ENCODE data around the gene NFATC4. TPM values are rescaled to one million over a fixed set of nuclear protein-coding genes. Genes with fewer than 3 reads are reported as not detected.
A peak's percentile ranks its signal among the peaks of the same experiment; 100 is the strongest.

Gene NFATC4
- 33.4 and 33.6 TPM in 2 replicates for polyA plus RNA-seq (2013)

DNA sequence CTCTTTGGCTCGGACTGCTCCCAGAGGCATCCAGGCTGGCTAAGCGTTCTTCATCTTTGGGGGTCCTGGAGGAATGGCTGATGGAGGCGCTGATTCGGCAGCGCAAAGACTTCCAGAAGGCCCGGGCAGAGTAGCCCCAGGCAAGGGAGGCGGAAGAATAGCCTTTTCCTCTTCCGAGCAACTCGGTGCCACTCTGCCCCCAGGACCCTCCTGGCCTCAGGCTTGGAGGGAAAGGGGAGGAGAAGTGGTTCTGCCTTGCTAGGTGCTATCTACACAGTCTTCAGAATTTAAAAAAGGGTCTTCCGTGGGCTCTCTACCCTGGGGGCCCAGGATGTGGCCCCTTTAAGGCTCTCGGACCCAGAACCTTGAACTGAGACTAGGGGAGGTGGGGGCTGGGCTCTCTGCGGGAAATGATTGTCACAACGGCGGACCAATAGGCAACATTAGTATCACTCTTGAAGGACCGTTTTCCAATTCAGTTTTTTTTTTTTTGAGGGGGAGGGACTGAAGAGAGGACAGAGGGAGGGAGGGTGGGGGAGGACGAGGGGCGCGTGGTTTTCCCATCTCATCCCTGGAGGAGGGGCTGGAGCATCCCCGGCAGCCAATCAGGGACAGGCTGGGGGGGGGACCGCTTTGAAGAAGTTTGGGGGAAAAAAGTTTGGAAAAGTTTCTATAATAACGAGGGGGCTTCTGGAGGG, at the start of gene NFATC4:
NFATC4 (plus strand) TSS at position 671 of the 698 bp plus-strand sequence. CDS start 157 bp downstream, outside the sequence.
- Histone ChIP-seq H3K27ac (ENCODE audit: low read depth, low read length) (peak within 1 kb of the TSS; percentile 81), H4K8ac (ENCODE audit: low read depth, low read length) (peak within 1 kb of the TSS; percentile 96), H3K36me3 (ENCODE audit: control insufficient read depth in 1 of 2, insufficient read depth in 2 of 2, low read length in 2 of 2) (peaks cover 8 to 16% of the 10 kb centered on the region in 2 experiments), H3K4ac (ENCODE audit: low read depth, low read length) (peak within 1 kb of the TSS; percentile 97), H3K4me3 (ENCODE audit: low read depth, low read length) (peak within 1 kb of the TSS; percentile 77), H3K9me3 (ENCODE audit: insufficient read depth, low read depth, low read length) (no peaks in the 10 kb centered on the region), H3K14ac (ENCODE audit: low read length) (peak within 1 kb of the TSS; percentile 93), H2AK5ac (ENCODE audit: low read length) (peak within 1 kb of the TSS; percentile 83), H2BK5ac (ENCODE audit: low read depth, low read length, poor library complexity) (peak within 1 kb of the TSS; percentile 97), H3K79me1 (ENCODE audit: low read length) (peaks cover 30% of the 10 kb centered on the region), H2BK12ac (ENCODE audit: low read length) (peak within 1 kb of the TSS; percentile 81), H3K27me3 (ENCODE audit: insufficient read depth, low read length) (no peaks in the 10 kb centered on the region), H4K91ac (ENCODE audit: low read depth, low read length) (peak within 1 kb of the TSS; percentile 99), H3K9ac (ENCODE audit: low read length) (peak within 1 kb of the TSS; percentile 19), H3K79me2 (ENCODE audit: control insufficient read depth, insufficient read depth, low read length, poor library complexity) (peaks cover 6% of the 10 kb centered on the region), H3K18ac (ENCODE audit: low read length) (peak within 1 kb of the TSS; percentile 98), H4K12ac (ENCODE audit: low read depth, low read length) (peak within 1 kb of the TSS; percentile 94), H2BK120ac (ENCODE audit: insufficient read depth, low read length, poor library complexity) (peak within 1 kb of the TSS; percentile 97), H3K23ac (ENCODE audit: low read length) (no peak within 1 kb of the TSS), H3K4me1 (ENCODE audit: control insufficient read depth in 1 of 2, insufficient read depth in 2 of 2, low read length in 2 of 2) (peaks cover 3 to 9% of the 10 kb centered on the region in 2 experiments), H2AFZ (ENCODE audit: insufficient read depth, low read length, poor library complexity) (peak within 1 kb of the TSS; percentile 71), H3K4me2 (ENCODE audit: low read length) (peak within 1 kb of the TSS; percentile 98)
- peak in 1 of 2 donors; percentile 51 for DNase-seq
- no CpG with 5 or more reads among the region's 21 CpGs for WGBS (ENCODE audit: extremely low coverage, insufficient coverage, insufficient read length)

DNA sequence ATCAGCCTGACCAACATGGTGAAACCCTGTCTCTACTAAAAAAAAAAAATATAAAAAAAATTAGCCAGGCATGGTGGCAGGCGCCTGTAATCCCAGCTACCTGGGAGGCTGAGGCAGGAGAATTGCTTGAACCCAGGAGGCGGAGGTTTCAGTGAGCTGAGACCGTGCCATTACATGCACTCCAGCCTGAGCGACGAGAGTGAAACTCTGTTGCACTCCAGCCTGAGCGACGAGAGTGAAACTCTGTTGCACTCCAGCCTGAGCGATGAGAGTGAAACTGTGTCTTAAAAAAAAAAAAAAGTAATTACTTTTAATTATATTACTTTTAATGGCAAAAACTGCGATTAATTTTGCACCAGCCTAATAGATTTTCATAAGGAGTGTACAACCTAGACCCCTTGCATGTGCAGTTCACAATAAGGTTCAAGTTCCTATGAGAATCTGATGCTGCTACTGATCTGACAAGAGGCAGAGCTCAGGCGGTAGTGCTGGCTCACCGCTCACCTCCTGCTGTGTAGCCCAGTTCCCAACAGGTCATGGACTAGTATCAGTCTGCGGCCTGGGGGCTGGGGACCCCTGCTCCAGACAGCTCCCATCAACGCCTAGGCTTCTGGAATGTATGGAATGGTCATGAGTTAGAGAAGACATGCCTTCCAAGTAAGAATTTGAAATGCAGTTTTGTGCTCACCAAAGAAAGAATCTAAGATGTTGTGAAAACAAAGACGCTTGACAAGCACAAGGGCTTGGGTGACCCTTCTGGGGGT, 46.6 kb upstream of the NFATC4 start:
- Histone ChIP-seq H2BK5ac (ENCODE audit: low read depth, low read length, poor library complexity) (no peak overlapping the region), H2BK12ac (ENCODE audit: low read length) (no peak overlapping the region), H3K79me1 (ENCODE audit: low read length) (peaks cover 2% of the 10 kb centered on the region), H3K9me3 (ENCODE audit: insufficient read depth, low read depth, low read length) (no peaks in the 10 kb centered on the region), H3K23ac (ENCODE audit: low read length) (no peak overlapping the region), H4K8ac (ENCODE audit: low read depth, low read length) (no peak overlapping the region), H3K14ac (ENCODE audit: low read length) (no peak overlapping the region), H3K4ac (ENCODE audit: low read depth, low read length) (no peak overlapping the region), H3K18ac (ENCODE audit: low read length) (no peak overlapping the region), H3K36me3 (ENCODE audit: control insufficient read depth in 1 of 2, insufficient read depth in 2 of 2, low read length in 2 of 2) (no peaks in the 10 kb centered on the region), H3K4me3 (ENCODE audit: low read depth, low read length) (no peak overlapping the region), H3K4me2 (ENCODE audit: low read length) (no peak overlapping the region), H2BK120ac (ENCODE audit: insufficient read depth, low read length, poor library complexity) (no peak overlapping the region), H4K12ac (ENCODE audit: low read depth, low read length) (no peak overlapping the region), H2AK5ac (ENCODE audit: low read length) (no peak overlapping the region), H3K27me3 (ENCODE audit: insufficient read depth, low read length) (no peaks in the 10 kb centered on the region), H3K27ac (ENCODE audit: low read depth, low read length) (no peak overlapping the region), H3K79me2 (ENCODE audit: control insufficient read depth, insufficient read depth, low read length, poor library complexity) (no peaks in the 10 kb centered on the region), H3K4me1 (ENCODE audit: control insufficient read depth in 1 of 2, insufficient read depth in 2 of 2, low read length in 2 of 2) (peaks cover 6 to 10% of the 10 kb centered on the region in 2 experiments), H4K91ac (ENCODE audit: low read depth, low read length) (no peak overlapping the region), H2AFZ (ENCODE audit: insufficient read depth, low read length, poor library complexity) (no peak overlapping the region), H3K9ac (ENCODE audit: low read length) (no peak overlapping the region)
- WGBS (ENCODE audit: extremely low coverage, insufficient coverage, insufficient read length), result no CpG with 5 or more reads among the region's 14 CpGs
- DNase-seq, result no peak

DNA sequence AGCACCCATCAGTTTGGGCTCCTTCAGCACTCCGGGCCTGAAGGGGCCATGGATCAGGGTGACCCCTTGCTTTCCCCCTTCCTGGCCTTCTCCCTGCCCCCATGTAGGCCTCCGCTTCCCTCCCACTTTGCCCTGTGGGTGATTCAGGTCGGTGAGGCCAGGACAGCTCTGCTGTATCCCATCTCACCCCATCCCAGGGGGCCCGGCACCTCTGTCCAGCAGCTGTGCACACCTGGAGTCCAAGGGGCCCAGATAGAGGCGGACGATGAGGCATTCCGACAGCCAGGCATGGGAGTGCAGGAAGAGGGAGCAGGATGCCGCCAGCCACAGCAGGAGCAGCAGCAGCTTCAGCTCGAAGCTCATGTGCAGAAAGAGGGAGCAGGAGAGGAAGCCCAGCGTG, 45.3 kb upstream of the NFATC4 start:
- WGBS (ENCODE audit: extremely low coverage, insufficient coverage, insufficient read length), result no CpG with 5 or more reads among the region's 10 CpGs
- H4K12ac ChIP-seq (ENCODE audit: low read depth, low read length), result no peak overlapping the region
- no peaks in the 10 kb centered on the region for H3K36me3 ChIP-seq (ENCODE audit: control insufficient read depth in 1 of 2, insufficient read depth in 2 of 2, low read length in 2 of 2)
- no peak overlapping the region for H3K4ac ChIP-seq (ENCODE audit: low read depth, low read length)
- H3K14ac ChIP-seq (ENCODE audit: low read length), result no peak overlapping the region
- no peak overlapping the region for H3K27ac ChIP-seq (ENCODE audit: low read depth, low read length)
- no peak overlapping the region for H3K23ac ChIP-seq (ENCODE audit: low read length)
- no peak overlapping the region for H3K9ac ChIP-seq (ENCODE audit: low read length)
- DNase-seq, result no peak
- no peak overlapping the region for H3K18ac ChIP-seq (ENCODE audit: low read length)
- H2BK120ac ChIP-seq (ENCODE audit: insufficient read depth, low read length, poor library complexity), result no peak overlapping the region
- no peaks in the 10 kb centered on the region for H3K79me2 ChIP-seq (ENCODE audit: control insufficient read depth, insufficient read depth, low read length, poor library complexity)
- no peak overlapping the region for H2BK5ac ChIP-seq (ENCODE audit: low read depth, low read length, poor library complexity)
- H3K4me1 ChIP-seq (ENCODE audit: control insufficient read depth in 1 of 2, insufficient read depth in 2 of 2, low read length in 2 of 2), result peaks cover 6 to 10% of the 10 kb centered on the region in 2 experiments
- H3K79me1 ChIP-seq (ENCODE audit: low read length), result peaks cover 2% of the 10 kb centered on the region
- no peak overlapping the region for H3K4me2 ChIP-seq (ENCODE audit: low read length)
- H2BK12ac ChIP-seq (ENCODE audit: low read length), result no peak overlapping the region
- H4K8ac ChIP-seq (ENCODE audit: low read depth, low read length), result no peak overlapping the region
- H2AFZ ChIP-seq (ENCODE audit: insufficient read depth, low read length, poor library complexity), result no peak overlapping the region
- H2AK5ac ChIP-seq (ENCODE audit: low read length), result no peak overlapping the region
- H3K9me3 ChIP-seq (ENCODE audit: insufficient read depth, low read depth, low read length), result no peaks in the 10 kb centered on the region
- no peaks in the 10 kb centered on the region for H3K27me3 ChIP-seq (ENCODE audit: insufficient read depth, low read length)
- H3K4me3 ChIP-seq (ENCODE audit: low read depth, low read length), result no peak overlapping the region
- H4K91ac ChIP-seq (ENCODE audit: low read depth, low read length), result no peak overlapping the region

DNA sequence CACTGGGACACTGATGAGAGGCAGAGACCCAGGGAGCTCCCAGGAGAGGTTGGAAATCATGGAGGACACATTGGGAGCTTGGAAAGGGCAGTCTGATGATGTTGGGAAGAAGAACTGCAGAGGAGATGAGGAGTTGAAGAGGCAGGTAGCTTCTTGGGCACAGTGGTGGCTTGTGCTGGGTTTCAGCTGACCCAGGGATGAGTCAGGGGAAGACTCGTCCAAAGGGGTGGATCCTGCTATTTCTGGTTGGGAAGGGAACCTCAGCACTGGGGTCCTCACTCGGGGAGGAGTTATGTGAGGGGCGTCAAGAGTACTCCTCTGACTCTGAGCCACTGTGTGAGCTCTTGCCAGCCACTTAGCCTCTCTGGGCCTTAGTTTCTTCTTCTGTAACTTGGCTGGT, 44.6 kb upstream of the NFATC4 start:
- DNase-seq, result no peak
- H3K79me1 ChIP-seq (ENCODE audit: low read length), result peaks cover 2% of the 10 kb centered on the region
- WGBS (ENCODE audit: extremely low coverage, insufficient coverage, insufficient read length), result no CpG with 5 or more reads among the region's 3 CpGs
- H4K8ac ChIP-seq (ENCODE audit: low read depth, low read length), result no peak overlapping the region
- no peaks in the 10 kb centered on the region for H3K36me3 ChIP-seq (ENCODE audit: control insufficient read depth in 1 of 2, insufficient read depth in 2 of 2, low read length in 2 of 2)
- H2BK120ac ChIP-seq (ENCODE audit: insufficient read depth, low read length, poor library complexity), result no peak overlapping the region
- H4K12ac ChIP-seq (ENCODE audit: low read depth, low read length), result no peak overlapping the region
- no peaks in the 10 kb centered on the region for H3K9me3 ChIP-seq (ENCODE audit: insufficient read depth, low read depth, low read length)
- no peaks in the 10 kb centered on the region for H3K27me3 ChIP-seq (ENCODE audit: insufficient read depth, low read length)
- H3K4me1 ChIP-seq (ENCODE audit: control insufficient read depth in 1 of 2, insufficient read depth in 2 of 2, low read length in 2 of 2), result peaks cover 6 to 10% of the 10 kb centered on the region in 2 experiments
- H3K79me2 ChIP-seq (ENCODE audit: control insufficient read depth, insufficient read depth, low read length, poor library complexity), result no peaks in the 10 kb centered on the region
- H2BK12ac ChIP-seq (ENCODE audit: low read length), result no peak overlapping the region
- no peak overlapping the region for H3K4me2 ChIP-seq (ENCODE audit: low read length)
- no peak overlapping the region for H2AFZ ChIP-seq (ENCODE audit: insufficient read depth, low read length, poor library complexity)
- H2BK5ac ChIP-seq (ENCODE audit: low read depth, low read length, poor library complexity), result no peak overlapping the region
- H4K91ac ChIP-seq (ENCODE audit: low read depth, low read length), result no peak overlapping the region
- H3K18ac ChIP-seq (ENCODE audit: low read length), result no peak overlapping the region
- H3K27ac ChIP-seq (ENCODE audit: low read depth, low read length), result no peak overlapping the region
- H3K14ac ChIP-seq (ENCODE audit: low read length), result no peak overlapping the region
- no peak overlapping the region for H3K9ac ChIP-seq (ENCODE audit: low read length)
- H3K4me3 ChIP-seq (ENCODE audit: low read depth, low read length), result no peak overlapping the region
- H3K23ac ChIP-seq (ENCODE audit: low read length), result no peak overlapping the region
- H2AK5ac ChIP-seq (ENCODE audit: low read length), result no peak overlapping the region
- H3K4ac ChIP-seq (ENCODE audit: low read depth, low read length), result no peak overlapping the region
